Endothelial cell (in vitro differentiated cells): ENCODE measurements around the gene EXOSC9. TPM values are rescaled to one million over a fixed set of nuclear protein-coding genes. Genes with fewer than 3 reads are reported as not detected.

Experiments
- DNase-seq: peaks from one replicate; pipeline ENCODE4 v3.0.0; 2021; ENCODE audit warnings: low spot score
- H3K27ac Mint-ChIP-seq: one replicate; pipeline ENCODE4 v1.8.0; 2021; ENCODE audit warnings: mixed read lengths, inconsistent platforms; ENCODE audit not compliant: unreplicated experiment
- H3K27me3 Mint-ChIP-seq: one replicate; pipeline ENCODE4 v1.8.0; 2021; ENCODE audit warnings: mild to moderate bottlenecking, moderate library complexity, mixed read lengths, inconsistent platforms; ENCODE audit not compliant: unreplicated experiment
- H3K36me3 Mint-ChIP-seq: one replicate; pipeline ENCODE4 v1.8.0; 2021; ENCODE audit warnings: mild to moderate bottlenecking, low read depth, mixed read lengths, inconsistent platforms; ENCODE audit not compliant: unreplicated experiment
- H3K4me1 Mint-ChIP-seq: one replicate; pipeline ENCODE4 v1.8.0; 2021; ENCODE audit warnings: mild to moderate bottlenecking, mixed read lengths, inconsistent platforms; ENCODE audit not compliant: unreplicated experiment
- H3K4me3 Mint-ChIP-seq: one replicate; pipeline ENCODE4 v1.8.0; 2021; ENCODE audit warnings: mild to moderate bottlenecking, mixed read lengths, inconsistent platforms; ENCODE audit not compliant: unreplicated experiment
- H3K9me3 Mint-ChIP-seq: one replicate; pipeline ENCODE4 v1.8.0; 2021; ENCODE audit warnings: mixed read lengths, inconsistent platforms; ENCODE audit not compliant: unreplicated experiment
- CTCF ChIP-seq: fragments of 200-600 bp; sonication (generic); IDR thresholded peaks from one replicate; pipeline ENCODE4 v1.5.0; 2021; ENCODE audit warnings: antibody characterized with exemption; ENCODE audit not compliant: unreplicated experiment
- total RNA-seq: library from RNA; stranded (reverse); fragmentation: NEBNext Ultra II Directional; extraction: Animal tissue kit (Norgen Biotek cat#: 25700); gene quantifications from one replicate; pipeline ENCODE4 v1.2.1, GENCODE V29; 2021; ENCODE audit not compliant: unreplicated experiment

Gene EXOSC9
- total RNA-seq, 1 donor from 2014 or later, result 29.3 TPM

- DNase-seq, result no peak
- no peaks in the 10 kb centered on the region for H3K9me3 Mint-ChIP-seq
- H3K27me3 Mint-ChIP-seq, result peaks cover 2% of the 10 kb centered on the region
- H3K27ac Mint-ChIP-seq, result peak overlapping the region; percentile 97
- no peak for TF ChIP-seq CTCF
- H3K4me3 Mint-ChIP-seq, result peak overlapping the region; percentile 94
- no peaks in the 10 kb centered on the region for H3K36me3 Mint-ChIP-seq
- peaks cover 15% of the 10 kb centered on the region for H3K4me1 Mint-ChIP-seq
Observed at GRCh38 chr4:121800638-121800960, 524 bp upstream of the EXOSC9 start.

GRCh38 chr4:121801715-121802075 is 572 bp downstream of the EXOSC9 start:
- TF ChIP-seq CTCF, result no peak
- H3K27ac Mint-ChIP-seq, result peak overlapping the region; percentile 97
- H3K4me1 Mint-ChIP-seq, result peaks cover 15% of the 10 kb centered on the region
- no peaks in the 10 kb centered on the region for H3K9me3 Mint-ChIP-seq
- no peak for DNase-seq
- H3K4me3 Mint-ChIP-seq, result peak overlapping the region; percentile 94
- peaks cover 5% of the 10 kb centered on the region for H3K36me3 Mint-ChIP-seq
- peaks cover 2% of the 10 kb centered on the region for H3K27me3 Mint-ChIP-seq

GRCh38 chr4:121806411-121806810 is 5.3 kb downstream of the EXOSC9 start:
- Mint-ChIP-seq H3K27me3 (no peaks in the 10 kb centered on the region), H3K36me3 (peaks cover 5% of the 10 kb centered on the region), H3K4me1 (peaks cover 7% of the 10 kb centered on the region), H3K9me3 (no peaks in the 10 kb centered on the region), H3K27ac (no peak overlapping the region), H3K4me3 (no peak overlapping the region)
- TF ChIP-seq CTCF, result no peak
- DNase-seq, result no peak

- H3K36me3 Mint-ChIP-seq, result peaks cover 15% of the 10 kb centered on the region
- no peaks in the 10 kb centered on the region for H3K4me1 Mint-ChIP-seq
- no peaks in the 10 kb centered on the region for H3K27me3 Mint-ChIP-seq
- no peak for DNase-seq
- no peak for TF ChIP-seq CTCF
- no peaks in the 10 kb centered on the region for H3K9me3 Mint-ChIP-seq
- H3K4me3 Mint-ChIP-seq, result no peak overlapping the region
- H3K27ac Mint-ChIP-seq, result no peak overlapping the region
Observed at GRCh38 chr4:121811122-121811521, 10.0 kb downstream of the EXOSC9 start.

GRCh38 chr4:121814756-121815155 is 13.6 kb downstream of the EXOSC9 start:
- no peak overlapping the region for H3K4me3 Mint-ChIP-seq
- no peak for DNase-seq
- H3K27ac Mint-ChIP-seq, result no peak overlapping the region
- no peak for TF ChIP-seq CTCF
- H3K4me1 Mint-ChIP-seq, result no peaks in the 10 kb centered on the region
- H3K27me3 Mint-ChIP-seq, result no peaks in the 10 kb centered on the region
- H3K36me3 Mint-ChIP-seq, result peaks cover 16% of the 10 kb centered on the region
- H3K9me3 Mint-ChIP-seq, result no peaks in the 10 kb centered on the region
